H9 (cell line): ENCODE measurements around the gene LAMC2. TPM values are rescaled to one million over a fixed set of nuclear protein-coding genes. Genes with fewer than 3 reads are reported as not detected.

Experiments used
- DNase-seq: peaks from one replicate; pipeline ENCODE4 v3.0.0-alpha.2; 2017
- H2AFZ ChIP-seq: one replicate; pipeline ENCODE4 v1.6.1; 2013; ENCODE audit warnings: mild to moderate bottlenecking, low read length, control low read depth, moderate library complexity
- H2AK5ac ChIP-seq: 2 replicates; pipeline ENCODE4 v1.6.1; 2013; ENCODE audit warnings: low read length, control low read depth, mixed read lengths; ENCODE audit not compliant: insufficient read length
- H2BK120ac ChIP-seq: one replicate; pipeline ENCODE4 v1.6.1; 2013; ENCODE audit warnings: low read depth, mild to moderate bottlenecking, low read length, control low read depth, inconsistent platforms; ENCODE audit not compliant: poor library complexity, severe bottlenecking
- H2BK12ac ChIP-seq: 2 replicates; pipeline ENCODE4 v1.6.1; 2013; ENCODE audit warnings: low read length, control low read depth, mixed read lengths, low read depth; ENCODE audit not compliant: insufficient read length
- H2BK15ac ChIP-seq: 2 replicates; pipeline ENCODE4 v1.6.1; 2013; ENCODE audit warnings: low read depth, low read length, control low read depth
- H2BK20ac ChIP-seq: one replicate; pipeline ENCODE4 v1.6.1; 2013; ENCODE audit warnings: low read depth, mild to moderate bottlenecking, low read length, control low read depth, inconsistent platforms; ENCODE audit not compliant: poor library complexity, severe bottlenecking
- H2BK5ac ChIP-seq: 2 replicates; pipeline ENCODE4 v1.6.1; 2013; ENCODE audit warnings: low read length, control low read depth, mixed read lengths; ENCODE audit not compliant: insufficient read length
- H3K14ac ChIP-seq: 2 replicates; pipeline ENCODE4 v1.6.1; 2013; ENCODE audit warnings: low read length, control low read depth; ENCODE audit not compliant: insufficient read depth
- H3K18ac ChIP-seq: 2 replicates; pipeline ENCODE4 v1.6.1; 2013; ENCODE audit warnings: low read depth, mild to moderate bottlenecking, mixed read lengths, low read length, control low read depth; ENCODE audit not compliant: insufficient read length
- H3K23ac ChIP-seq: 2 replicates; pipeline ENCODE4 v1.6.1; 2013; ENCODE audit warnings: low read length, control low read depth, mixed read lengths, low read depth; ENCODE audit not compliant: insufficient read length
- H3K23me2 ChIP-seq: 2 replicates; pipeline ENCODE4 v1.6.1; 2013; ENCODE audit warnings: low read depth, mild to moderate bottlenecking, mixed read lengths, low read length, control low read depth; ENCODE audit not compliant: insufficient read length, poor library complexity, severe bottlenecking
- H3K27ac ChIP-seq: 2 replicates; pipeline ENCODE4 v1.5.1; 2013; ENCODE audit warnings: low read length, control low read depth, mixed read lengths, low read depth; ENCODE audit not compliant: insufficient read length
- H3K27me3 ChIP-seq: 2 replicates; pipeline ENCODE4 v1.6.1; 2013; ENCODE audit warnings: low read length, control low read depth, inconsistent platforms; ENCODE audit not compliant: insufficient read depth
- H3K4ac ChIP-seq: 2 replicates; pipeline ENCODE4 v1.6.1; 2013; ENCODE audit warnings: low read depth, mild to moderate bottlenecking, control low read depth, inconsistent platforms, low read length, moderate library complexity
- H3K4me1 ChIP-seq: 2 replicates; pipeline ENCODE4 v1.6.1; 2013; ENCODE audit warnings: low read length, control low read depth, inconsistent platforms; ENCODE audit not compliant: insufficient read depth
- H3K4me2 ChIP-seq: 2 replicates; pipeline ENCODE4 v1.6.1; 2013; ENCODE audit warnings: low read length, control low read depth, mixed read lengths; ENCODE audit not compliant: insufficient read length, insufficient read depth
- H3K56ac ChIP-seq: 2 replicates; pipeline ENCODE4 v1.6.1; 2013; ENCODE audit warnings: low read depth, mild to moderate bottlenecking, mixed read lengths, low read length, control low read depth; ENCODE audit not compliant: insufficient read length
- H3K79me1 ChIP-seq: 2 replicates; pipeline ENCODE4 v1.6.1; 2013; ENCODE audit warnings: low read depth, mild to moderate bottlenecking, moderate library complexity, low read length, control low read depth, inconsistent platforms; ENCODE audit not compliant: insufficient read depth, poor library complexity, severe bottlenecking
- H3K79me2 ChIP-seq: 2 replicates; pipeline ENCODE4 v1.6.1; 2013; ENCODE audit warnings: low read length, control low read depth, inconsistent platforms; ENCODE audit not compliant: insufficient read depth
- H3K9ac ChIP-seq: 2 replicates; pipeline ENCODE4 v1.6.1; 2013; ENCODE audit warnings: low read length, control low read depth, mixed read lengths; ENCODE audit not compliant: insufficient read length; ENCODE audit errors: extremely low read depth
- H3K9me3 ChIP-seq: one replicate; pipeline ENCODE4 v1.6.1; 2013; ENCODE audit warnings: low read depth, low read length, inconsistent platforms; ENCODE audit not compliant: control insufficient read depth
- H3T11ph ChIP-seq: one replicate; pipeline ENCODE4 v1.6.1; 2013; ENCODE audit warnings: mild to moderate bottlenecking, low read length, control low read depth, inconsistent platforms
- H4K20me1 ChIP-seq: one replicate; pipeline ENCODE4 v1.6.1; 2013; ENCODE audit not compliant: control insufficient read depth, insufficient read length, insufficient read depth
- H4K5ac ChIP-seq: 2 replicates; pipeline ENCODE4 v1.6.1; 2013; ENCODE audit warnings: low read depth, mild to moderate bottlenecking, mixed read lengths, low read length, control low read depth; ENCODE audit not compliant: insufficient read length
- H4K8ac ChIP-seq: replicated peaks from 2 replicates; pipeline ENCODE4 v1.6.1; 2013; ENCODE audit warnings: low read length, control low read depth, mixed read lengths, low read depth; ENCODE audit not compliant: insufficient read length
- H4K91ac ChIP-seq: 2 replicates; pipeline ENCODE4 v1.6.1; 2013; ENCODE audit warnings: low read depth, mild to moderate bottlenecking, moderate library complexity, mixed read lengths, low read length, control low read depth; ENCODE audit not compliant: insufficient read length
- H3K27ac Mint-ChIP-seq, 3 experiments: 2 replicates in 2 of 3; 3 replicates in 1 of 3; pipeline ENCODE4 v1.8.0; 2020 to 2021; ENCODE audit warnings: mixed read lengths in 3 of 3, mild to moderate bottlenecking in 1 of 3, moderate library complexity in 1 of 3
- H3K27me3 Mint-ChIP-seq: 2 replicates; pipeline ENCODE4 v1.8.0; 2021; ENCODE audit warnings: low read depth, mild to moderate bottlenecking, moderate library complexity, mixed read lengths
- H3K36me3 Mint-ChIP-seq, 3 experiments: 2 replicates in 2 of 3; 3 replicates in 1 of 3; pipeline ENCODE4 v1.8.0; 2020 to 2021; ENCODE audit warnings: low read depth in 3 of 3, mixed read lengths in 3 of 3; ENCODE audit not compliant: insufficient read depth in 1 of 3
- H3K4me1 Mint-ChIP-seq, 2 experiments: 2 replicates each; pipeline ENCODE4 v1.8.0; 2020; ENCODE audit warnings: mixed read lengths in 2 of 2
- H3K4me3 Mint-ChIP-seq, 2 experiments: 2 replicates in 1 of 2; 3 replicates in 1 of 2; pipeline ENCODE4 v1.8.0; 2020 to 2021; ENCODE audit warnings: mild to moderate bottlenecking in 2 of 2, mixed read lengths in 2 of 2, moderate library complexity in 1 of 2
- H3K9me3 Mint-ChIP-seq, 2 experiments: 2 replicates in 1 of 2; 3 replicates in 1 of 2; pipeline ENCODE4 v1.8.0; 2020; ENCODE audit warnings: mild to moderate bottlenecking in 2 of 2, mixed read lengths in 2 of 2, moderate library complexity in 1 of 2
- WGBS: extraction: QIAGEN DNeasy Blood & Tissue Kit; methylation state at CpG from one replicate; pipeline ENCODE4 v1.1.7; 2013; ENCODE audit warnings: missing lambda C conversion rate, low lambda C conversion rate, mixed read lengths; ENCODE audit not compliant: insufficient read length; ENCODE audit errors: extremely low coverage; 5-methylcytosine and 5-hydroxymethylcytosine counted together
- total RNA-seq: library from RNA; stranded (reverse); gene quantifications from 2 replicates; pipeline ENCODE4 v1.2.1, GENCODE V29; 2021
- TF ChIP-seq, protein P1 (sequence below): fragments of 200-600 bp; sonication (generic); conservative IDR thresholded peaks from 3 replicates; pipeline ENCODE4 v1.8.0; 2021; ENCODE audit warnings: antibody characterized with exemption, mild to moderate bottlenecking

The LAMC2 gene
- total RNA-seq, 1 experiment from 2014 or later, result 7.4 TPM

DNA sequence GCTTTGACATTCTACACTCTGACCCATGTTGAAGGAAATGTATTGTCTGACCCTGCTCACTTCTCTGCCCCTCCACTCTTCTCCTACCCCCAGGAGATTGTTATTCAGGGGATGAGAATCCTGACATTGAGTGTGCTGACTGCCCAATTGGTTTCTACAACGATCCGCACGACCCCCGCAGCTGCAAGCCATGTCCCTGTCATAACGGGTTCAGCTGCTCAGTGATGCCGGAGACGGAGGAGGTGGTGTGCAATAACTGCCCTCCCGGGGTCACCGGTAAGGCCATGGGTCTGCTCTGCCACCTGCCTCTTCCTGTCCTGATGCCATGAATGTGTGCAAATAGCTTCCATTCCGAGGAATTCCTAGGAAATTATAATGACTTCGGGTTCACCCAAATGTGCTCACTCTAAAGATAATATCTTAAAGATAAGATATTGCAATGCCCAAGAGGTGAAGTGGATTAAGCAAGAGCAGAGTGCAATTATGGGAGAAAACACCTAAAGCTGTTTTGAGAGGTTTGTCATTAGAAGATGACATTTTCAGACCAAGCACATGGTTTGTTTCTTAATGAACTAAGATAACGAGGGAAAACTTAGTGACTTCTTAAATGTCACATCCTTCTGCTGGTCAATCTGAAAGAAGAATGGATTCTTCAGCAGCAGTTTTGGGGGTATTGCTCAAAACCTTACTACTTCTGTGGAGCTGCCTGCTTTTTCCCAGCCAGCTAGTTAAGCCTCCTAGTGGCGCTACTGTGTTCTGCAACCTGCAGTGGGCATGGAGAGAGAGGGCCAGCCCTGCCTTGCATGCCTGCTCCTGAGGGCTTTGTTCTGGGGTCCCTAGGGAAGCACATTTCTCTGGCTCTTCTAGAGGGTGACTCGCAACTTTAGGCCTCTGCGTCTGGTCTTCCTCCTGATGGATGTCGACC is 41.6 kb downstream of the LAMC2 start:
- DNase-seq, result peak; percentile 81
- Histone ChIP-seq H4K5ac (no peak overlapping the region), H3K23ac (no peak overlapping the region), H3K4ac (no peak overlapping the region), H2BK5ac (no peak overlapping the region), H3K27me3 (no peaks in the 10 kb centered on the region), H2AFZ (no peak overlapping the region), H4K20me1 (no peaks in the 10 kb centered on the region), H2BK15ac (no peak overlapping the region), H3K14ac (no peak overlapping the region), H3K79me2 (no peaks in the 10 kb centered on the region), H3K23me2 (no peaks in the 10 kb centered on the region), H2BK120ac (no peak overlapping the region), H4K8ac (no peak overlapping the region), H3K4me1 (peaks cover 12% of the 10 kb centered on the region; the same call in 1 of the 2 replicates), H4K91ac (no peak overlapping the region), H3K9me3 (no peaks in the 10 kb centered on the region), H3K56ac (no peak overlapping the region), H2BK12ac (no peak overlapping the region), H2AK5ac (no peak overlapping the region), H2BK20ac (no peak overlapping the region), H3K9ac (no peak overlapping the region), H3T11ph (no peak overlapping the region), H3K27ac (no peak overlapping the region), H3K4me2 (no peak overlapping the region), H3K79me1 (no peaks in the 10 kb centered on the region), H3K18ac (no peak overlapping the region)
- TF ChIP-seq, protein P1, sequence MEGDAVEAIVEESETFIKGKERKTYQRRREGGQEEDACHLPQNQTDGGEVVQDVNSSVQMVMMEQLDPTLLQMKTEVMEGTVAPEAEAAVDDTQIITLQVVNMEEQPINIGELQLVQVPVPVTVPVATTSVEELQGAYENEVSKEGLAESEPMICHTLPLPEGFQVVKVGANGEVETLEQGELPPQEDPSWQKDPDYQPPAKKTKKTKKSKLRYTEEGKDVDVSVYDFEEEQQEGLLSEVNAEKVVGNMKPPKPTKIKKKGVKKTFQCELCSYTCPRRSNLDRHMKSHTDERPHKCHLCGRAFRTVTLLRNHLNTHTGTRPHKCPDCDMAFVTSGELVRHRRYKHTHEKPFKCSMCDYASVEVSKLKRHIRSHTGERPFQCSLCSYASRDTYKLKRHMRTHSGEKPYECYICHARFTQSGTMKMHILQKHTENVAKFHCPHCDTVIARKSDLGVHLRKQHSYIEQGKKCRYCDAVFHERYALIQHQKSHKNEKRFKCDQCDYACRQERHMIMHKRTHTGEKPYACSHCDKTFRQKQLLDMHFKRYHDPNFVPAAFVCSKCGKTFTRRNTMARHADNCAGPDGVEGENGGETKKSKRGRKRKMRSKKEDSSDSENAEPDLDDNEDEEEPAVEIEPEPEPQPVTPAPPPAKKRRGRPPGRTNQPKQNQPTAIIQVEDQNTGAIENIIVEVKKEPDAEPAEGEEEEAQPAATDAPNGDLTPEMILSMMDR, result peak; percentile 87
- no CpG with 5 or more reads among the region's 16 CpGs for WGBS
- H3K4me3 Mint-ChIP-seq, result no peak overlapping the region
- no peaks in the 10 kb centered on the region for H3K9me3 Mint-ChIP-seq
- H3K4me1 Mint-ChIP-seq, result peaks cover 10 to 19% of the 10 kb centered on the region in 2 experiments
- H3K36me3 Mint-ChIP-seq, result no peaks in the 10 kb centered on the region; a peak in 1 of 7 replicates
- H3K27me3 Mint-ChIP-seq, result no peaks in the 10 kb centered on the region
- no peak overlapping the region for H3K27ac Mint-ChIP-seq
